ENCODE data around the gene EZH2. TPM values are rescaled to one million over a fixed set of nuclear protein-coding genes. Genes with fewer than 3 reads are reported as not detected.

EZH2 gene
- total and polyA plus RNA-seq, 7 donors: 0.71 to 14.6 (median 1.9) TPM

DNA sequence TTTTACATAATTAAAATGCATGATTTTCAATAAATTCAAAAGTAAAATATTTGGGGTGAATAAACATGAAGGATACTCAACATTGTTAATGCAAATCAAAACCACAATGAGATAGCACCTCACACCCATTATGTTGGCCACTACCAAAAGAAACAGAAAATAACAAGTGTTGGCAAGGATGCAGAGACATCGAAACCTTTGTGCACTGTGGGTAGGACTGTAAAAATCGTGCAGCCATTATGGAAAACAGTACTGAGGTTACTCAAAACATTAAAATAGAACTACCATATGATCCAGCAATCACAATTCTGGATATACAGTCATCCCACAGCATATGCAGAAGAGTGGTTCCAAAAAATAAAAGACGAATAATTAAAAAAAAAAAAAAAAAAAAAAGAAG is 13.1 kb downstream of the EZH2 start:
- Histone ChIP-seq H3K36me3 (no peaks in the 10 kb centered on the region), H3K27ac (no peak overlapping the region), H3K4me3 (no peak overlapping the region), H3K9me3 (peaks cover 0 to 4% (median 1%) of the 10 kb centered on the region in 4 donors), H3K27me3 (no peaks in the 10 kb centered on the region), H3K4me1 (no peaks in the 10 kb centered on the region)
- TF ChIP-seq POLR2A (IDR thresholded peaks at IDR 0.05): no peak
- no peak for TF ChIP-seq CTCF (IDR thresholded peaks at IDR 0.05)
- TF ChIP-seq EP300 (IDR thresholded peaks at IDR 0.05): no peak
- TF ChIP-seq POLR2AphosphoS5 (IDR thresholded peaks at IDR 0.05): no peak
- WGBS, 2 donors: 87 to 92% methylated on average over 3 of the region's 3 CpGs
- intact Hi-C loops (cut with DNase I): no loop called here
- no peak for DNase-seq

- Histone ChIP-seq H3K27ac (no peak overlapping the region), H3K4me1 (no peaks in the 10 kb centered on the region), H3K27me3 (no peaks in the 10 kb centered on the region), H3K9me3 (peaks cover 0 to 4% (median 1%) of the 10 kb centered on the region in 4 donors), H3K36me3 (no peaks in the 10 kb centered on the region), H3K4me3 (no peak overlapping the region)
- DNase-seq: no peak
- intact Hi-C loops (cut with DNase I): no loop called here
- TF ChIP-seq POLR2AphosphoS5 (IDR thresholded peaks at IDR 0.05): no peak
- TF ChIP-seq CTCF (IDR thresholded peaks at IDR 0.05): no peak
- no peak for TF ChIP-seq EP300 (IDR thresholded peaks at IDR 0.05)
- TF ChIP-seq POLR2A (IDR thresholded peaks at IDR 0.05): no peak
- WGBS, 2 donors: 66% methylated on average over 5 of the region's 5 CpGs
These were observed 15.8 kb downstream of the EZH2 start for GRCh38 chr7:148868378-148868674.

DNA sequence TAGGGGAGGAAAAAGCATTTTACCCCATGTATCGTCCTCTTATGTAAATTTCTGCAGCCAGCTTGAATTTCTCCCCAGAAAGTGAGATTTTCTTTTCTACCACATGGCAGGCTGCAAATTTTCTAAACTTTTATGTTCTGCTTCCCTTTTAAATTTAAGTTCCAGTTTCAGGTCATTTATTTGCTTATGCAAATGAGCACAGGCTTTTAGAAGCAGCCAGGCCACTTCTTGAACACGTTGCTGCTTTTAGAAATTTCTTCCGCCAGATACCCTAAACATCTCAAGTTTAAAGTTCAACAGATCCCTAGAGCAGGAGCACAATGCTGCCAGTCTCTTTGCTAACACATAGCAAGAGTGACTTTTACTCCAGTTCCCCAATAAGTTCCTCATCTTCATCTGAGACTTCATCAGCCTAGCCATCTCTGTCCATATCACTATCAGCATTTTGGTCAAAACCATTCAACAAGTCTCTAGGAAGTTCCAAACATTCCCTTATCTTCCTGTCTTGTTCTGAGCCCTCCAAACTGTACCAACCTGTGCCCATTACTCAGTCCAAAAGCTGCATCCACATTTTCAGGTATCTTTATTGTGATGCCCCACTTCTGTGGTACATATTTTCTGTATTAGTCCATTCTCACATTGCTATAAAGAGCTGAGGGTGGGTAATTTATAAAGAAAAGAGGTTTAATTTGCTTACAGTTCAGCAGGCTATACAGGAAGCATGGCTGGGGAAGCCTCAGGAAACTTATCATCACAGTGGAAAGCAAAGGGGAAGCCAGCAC is 16.3 kb downstream of the EZH2 start:
- intact Hi-C loops (cut with DNase I): no loop called here
- Histone ChIP-seq H3K4me1 (no peaks in the 10 kb centered on the region), H3K27ac (no peak overlapping the region), H3K4me3 (no peak overlapping the region), H3K27me3 (no peaks in the 10 kb centered on the region), H3K9me3 (peaks cover 0 to 4% (median 1%) of the 10 kb centered on the region in 4 donors), H3K36me3 (no peaks in the 10 kb centered on the region)
- TF ChIP-seq CTCF (IDR thresholded peaks at IDR 0.05) (no peak), EP300 (IDR thresholded peaks at IDR 0.05) (no peak), POLR2A (IDR thresholded peaks at IDR 0.05) (no peak), POLR2AphosphoS5 (IDR thresholded peaks at IDR 0.05) (no peak)
- DNase-seq: no peak
- WGBS, 2 donors: 75 to 85% methylated on average over 3 of the region's 3 CpGs

DNA sequence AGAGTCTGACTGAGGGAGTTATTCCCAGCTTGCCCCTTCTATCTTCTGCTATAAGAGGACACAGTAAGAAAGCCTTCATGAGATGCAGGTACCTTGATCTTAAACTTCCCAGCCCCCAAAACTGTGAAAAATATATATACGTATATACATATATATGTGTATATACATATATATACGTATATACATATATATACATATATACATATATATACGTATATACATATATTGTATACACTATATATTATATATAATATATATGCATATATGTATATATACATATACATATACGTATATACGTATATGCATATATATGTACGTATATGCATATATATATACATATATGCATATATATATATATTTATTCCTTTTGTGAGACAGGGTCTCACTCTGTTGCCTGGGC is 17.7 kb downstream of the EZH2 start:
- no peak for TF ChIP-seq POLR2AphosphoS5 (IDR thresholded peaks at IDR 0.05)
- TF ChIP-seq POLR2A (IDR thresholded peaks at IDR 0.05): no peak
- TF ChIP-seq EP300 (IDR thresholded peaks at IDR 0.05): no peak
- H3K36me3 ChIP-seq: no peaks in the 10 kb centered on the region
- no peak for DNase-seq
- intact Hi-C loops (cut with DNase I): no loop called here
- H3K9me3 ChIP-seq: peaks cover 0 to 4% (median 1%) of the 10 kb centered on the region in 4 donors
- no peak overlapping the region for H3K27ac ChIP-seq
- H3K4me3 ChIP-seq: no peak overlapping the region
- no peaks in the 10 kb centered on the region for H3K4me1 ChIP-seq
- 96 to 97% methylated on average over 6 of the region's 6 CpGs for WGBS, 2 donors
- H3K27me3 ChIP-seq: no peaks in the 10 kb centered on the region

- intact Hi-C loops (cut with DNase I): no loop called here
- Histone ChIP-seq H3K4me3 (no peak overlapping the region), H3K4me1 (no peaks in the 10 kb centered on the region), H3K36me3 (no peaks in the 10 kb centered on the region), H3K27me3 (no peaks in the 10 kb centered on the region), H3K27ac (no peak overlapping the region), H3K9me3 (peaks cover 0 to 4% (median 1%) of the 10 kb centered on the region in 4 donors)
- TF ChIP-seq EP300 (IDR thresholded peaks at IDR 0.05) (no peak), POLR2AphosphoS5 (IDR thresholded peaks at IDR 0.05) (no peak), POLR2A (IDR thresholded peaks at IDR 0.05) (no peak), CTCF (IDR thresholded peaks at IDR 0.05) (no peak)
- 74 to 85% methylated on average over 2 of the region's 2 CpGs for WGBS, 2 donors
- DNase-seq: no peak
These were observed 18.8 kb downstream of the EZH2 start for GRCh38 chr7:148865283-148865682.

All from sigmoid colon (tissue), 7 donors.